ENCODE data around the gene AGFG1. TPM values are rescaled to one million over a fixed set of nuclear protein-coding genes. Genes with fewer than 3 reads are reported as not detected.

The AGFG1 gene, protein sequence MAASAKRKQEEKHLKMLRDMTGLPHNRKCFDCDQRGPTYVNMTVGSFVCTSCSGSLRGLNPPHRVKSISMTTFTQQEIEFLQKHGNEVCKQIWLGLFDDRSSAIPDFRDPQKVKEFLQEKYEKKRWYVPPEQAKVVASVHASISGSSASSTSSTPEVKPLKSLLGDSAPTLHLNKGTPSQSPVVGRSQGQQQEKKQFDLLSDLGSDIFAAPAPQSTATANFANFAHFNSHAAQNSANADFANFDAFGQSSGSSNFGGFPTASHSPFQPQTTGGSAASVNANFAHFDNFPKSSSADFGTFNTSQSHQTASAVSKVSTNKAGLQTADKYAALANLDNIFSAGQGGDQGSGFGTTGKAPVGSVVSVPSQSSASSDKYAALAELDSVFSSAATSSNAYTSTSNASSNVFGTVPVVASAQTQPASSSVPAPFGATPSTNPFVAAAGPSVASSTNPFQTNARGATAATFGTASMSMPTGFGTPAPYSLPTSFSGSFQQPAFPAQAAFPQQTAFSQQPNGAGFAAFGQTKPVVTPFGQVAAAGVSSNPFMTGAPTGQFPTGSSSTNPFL
- 85.0 and 120 TPM in 2 replicates for total RNA-seq (2014; rRNA removed; shearing (Covaris generic))

DNA sequence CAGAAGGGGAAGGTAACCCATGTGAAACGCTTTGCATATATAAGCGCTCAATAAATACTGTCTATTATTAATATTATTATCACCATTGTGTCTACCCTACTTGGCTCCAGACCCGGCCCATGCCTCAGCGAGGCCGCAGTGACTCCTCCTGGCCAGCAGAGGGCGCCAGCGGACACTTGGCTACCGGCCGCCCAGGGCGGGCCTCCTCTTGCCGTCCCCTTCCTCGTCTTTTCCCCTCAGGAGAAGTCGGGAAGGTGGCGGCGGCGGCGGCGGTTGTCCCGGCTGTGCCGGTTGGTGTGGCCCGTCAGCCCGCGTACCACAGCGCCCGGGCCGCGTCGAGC is at the start of gene AGFG1:
Gene AGFG1, plus strand, starts transcription at position 233 of the 341 bp plus-strand sequence. CDS start 266 bp downstream, outside the sequence.
- peak; percentile 74 for DNase-seq (ENCODE audit: low read depth)

DNA sequence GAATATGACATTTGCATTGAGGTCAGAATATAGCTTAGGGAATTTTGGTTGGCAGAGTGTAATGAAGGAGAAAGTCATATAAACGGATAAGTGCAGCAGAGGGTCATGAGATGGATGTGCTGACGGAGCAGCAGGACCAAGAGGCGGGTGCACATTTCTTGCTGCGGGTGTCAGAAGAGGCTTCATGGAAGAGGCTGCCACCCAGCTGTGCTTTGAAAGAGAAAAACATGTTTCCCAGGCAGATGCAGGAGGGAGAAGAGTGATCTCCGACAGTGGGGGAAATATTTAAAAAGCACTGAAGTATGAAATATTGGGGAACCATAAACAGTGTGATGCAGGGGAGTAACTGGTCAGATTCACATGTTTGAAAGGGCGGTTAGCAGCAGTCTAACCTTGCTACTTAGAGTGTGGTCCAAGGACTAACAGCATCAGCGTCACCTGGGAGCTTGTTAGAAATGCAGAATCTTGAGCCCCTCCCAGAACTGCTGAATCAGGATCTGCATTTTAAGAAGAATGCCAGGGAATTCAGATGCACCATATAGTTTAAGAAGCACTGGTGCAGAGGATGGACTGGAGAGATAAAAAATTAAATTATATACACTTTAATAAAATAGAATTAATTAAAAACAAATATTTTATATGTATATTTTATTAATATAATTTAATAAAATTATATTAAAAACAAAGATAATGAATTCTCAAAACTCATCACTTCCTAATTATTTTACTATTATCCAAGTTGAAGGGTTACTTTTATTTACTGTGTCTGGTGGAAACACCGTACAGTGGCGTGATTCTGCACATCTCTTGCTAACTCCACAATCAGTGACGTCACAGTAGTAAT is 48.1 kb upstream of the AGFG1 start:
- DNase-seq (ENCODE audit: low read depth), result no peak

DNA sequence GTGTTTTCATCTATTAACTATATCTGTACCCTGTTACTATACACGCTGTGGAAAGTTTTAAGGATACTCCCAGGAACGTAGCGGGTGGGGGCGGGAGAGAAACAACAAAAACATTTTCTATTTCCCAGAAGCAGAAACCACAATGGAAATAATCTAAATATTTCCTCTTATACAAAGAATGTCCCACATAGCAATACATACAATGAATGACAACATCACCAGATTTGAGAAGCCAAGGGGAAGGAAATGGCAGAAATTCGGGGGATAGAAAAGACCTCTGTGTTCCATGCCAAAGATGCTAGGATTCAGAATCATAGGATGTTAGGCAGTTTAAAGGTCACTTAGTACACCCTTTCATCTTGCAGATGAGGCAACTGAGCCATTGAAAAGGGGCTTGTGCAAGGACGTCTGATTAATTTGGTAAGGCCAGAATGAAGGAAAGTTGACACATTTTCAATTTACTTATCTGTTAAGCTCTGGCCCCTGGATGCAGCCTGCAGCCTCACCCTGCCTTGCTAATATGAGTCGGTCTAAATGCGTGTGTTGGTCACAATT is 43.1 kb upstream of the AGFG1 start:
- DNase-seq (ENCODE audit: low read depth), result no peak

DNA sequence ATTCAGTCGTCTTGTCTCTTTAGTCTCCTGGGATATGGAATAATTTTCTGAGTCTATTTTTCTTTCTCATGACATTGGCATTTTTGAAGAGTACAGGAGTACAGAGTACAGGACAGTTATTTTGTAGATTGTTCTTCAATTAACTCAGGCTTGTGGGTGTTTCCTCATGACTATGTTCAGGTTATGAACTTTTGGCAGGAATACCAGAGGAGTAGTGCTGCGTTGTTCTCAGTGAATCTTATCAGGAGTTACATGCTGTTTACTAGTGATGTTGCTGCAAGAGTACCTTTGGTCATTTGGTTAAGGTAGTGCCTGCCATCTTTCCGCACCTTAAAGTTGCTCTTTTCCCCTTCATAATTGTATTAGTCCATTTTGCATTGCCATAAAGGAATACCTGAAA is 41.3 kb upstream of the AGFG1 start:
- DNase-seq (ENCODE audit: low read depth), result no peak

DNA sequence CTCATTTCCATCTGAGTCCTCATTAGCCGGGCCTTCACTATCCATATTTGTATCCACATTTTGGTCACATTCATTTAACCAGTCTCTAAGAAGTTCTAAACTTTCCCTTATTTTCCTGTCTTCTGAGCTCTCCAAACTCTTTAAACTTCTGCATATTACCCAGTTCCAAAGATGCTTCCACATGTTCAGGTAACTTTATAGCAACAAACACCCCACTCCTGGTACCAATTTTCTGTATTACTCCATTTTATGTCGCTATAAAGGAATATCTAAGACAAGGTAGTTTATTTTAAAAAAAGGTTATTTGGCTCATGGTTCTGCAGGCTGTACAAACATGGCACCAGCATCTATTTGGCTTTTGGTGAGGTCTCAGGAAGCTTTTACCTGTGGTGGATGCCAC is 38.8 kb upstream of the AGFG1 start:
- DNase-seq (ENCODE audit: low read depth), result no peak

DNA sequence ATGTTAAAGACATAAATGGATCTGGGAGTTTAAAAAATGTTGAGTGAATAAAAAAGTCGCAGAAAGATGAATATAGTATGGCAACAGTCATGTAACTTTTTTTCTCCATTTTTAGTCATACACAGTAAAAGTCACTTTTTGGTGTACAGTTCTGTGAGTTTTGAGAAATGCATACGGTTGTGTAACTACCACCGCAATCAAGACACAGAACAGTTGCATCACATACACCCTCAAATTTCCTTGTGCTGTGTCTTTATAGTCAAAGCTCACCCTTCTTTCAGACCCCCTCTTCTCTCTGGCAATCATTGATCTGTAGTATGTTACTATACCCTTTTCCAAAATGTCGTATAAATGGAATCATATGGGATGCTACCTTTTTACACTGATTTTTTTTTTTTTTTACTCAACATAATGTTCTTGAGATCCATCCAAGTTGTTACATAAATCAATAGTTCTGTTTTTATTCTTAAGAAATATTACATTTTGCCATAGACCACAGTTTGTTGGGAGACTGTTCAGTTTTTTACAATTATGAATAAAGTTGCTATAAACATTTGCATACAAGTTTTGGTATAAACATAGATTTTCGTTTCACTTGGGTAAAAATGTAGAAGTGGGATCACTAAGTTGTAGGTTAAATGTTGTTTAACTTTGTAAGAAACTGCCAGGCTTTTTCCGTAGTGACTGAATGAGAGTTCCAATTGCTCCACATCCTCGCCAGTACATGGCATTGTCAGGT is 35.4 kb upstream of the AGFG1 start:
- DNase-seq (ENCODE audit: low read depth), result no peak

DNA sequence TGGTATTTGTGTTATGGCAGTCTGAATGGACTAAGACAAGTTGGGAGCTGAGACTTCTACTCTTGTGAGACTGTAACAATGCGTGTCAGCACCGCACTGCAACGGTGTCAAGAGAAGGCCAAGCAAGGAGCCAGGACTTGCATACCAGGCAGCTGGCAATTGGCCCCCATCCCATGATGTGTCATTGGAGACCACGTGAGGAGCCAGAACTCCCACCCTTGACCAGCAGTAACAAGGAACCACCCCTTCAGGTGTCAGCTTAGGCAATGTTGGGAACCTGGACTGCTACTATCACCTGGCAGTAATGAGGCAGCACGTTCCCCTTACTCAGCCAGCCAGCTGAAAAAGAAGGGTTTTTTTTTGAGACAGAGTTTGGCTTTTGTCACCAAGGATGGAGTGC is 32.7 kb upstream of the AGFG1 start:
- no peak for DNase-seq (ENCODE audit: low read depth)

DNA sequence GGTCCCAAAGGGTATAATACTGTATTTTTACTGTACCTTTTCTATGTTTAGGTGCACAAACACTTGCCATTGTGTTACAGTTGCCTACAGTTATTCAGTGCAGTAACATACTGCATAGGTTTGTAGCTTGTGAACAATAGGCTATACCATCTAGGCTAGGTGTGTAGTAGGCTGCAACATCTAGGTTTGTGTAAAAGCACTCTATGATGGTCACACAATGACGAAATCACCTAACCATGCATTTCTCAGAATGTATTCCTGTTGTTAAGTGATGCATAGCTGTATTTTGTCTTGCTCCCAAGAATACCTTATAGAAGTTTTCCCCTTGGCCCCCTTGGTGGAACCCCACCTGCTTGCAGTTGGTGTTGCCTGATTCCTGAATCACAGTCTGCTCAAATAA is 29.3 kb upstream of the AGFG1 start:
- DNase-seq (ENCODE audit: low read depth), result no peak

DNA sequence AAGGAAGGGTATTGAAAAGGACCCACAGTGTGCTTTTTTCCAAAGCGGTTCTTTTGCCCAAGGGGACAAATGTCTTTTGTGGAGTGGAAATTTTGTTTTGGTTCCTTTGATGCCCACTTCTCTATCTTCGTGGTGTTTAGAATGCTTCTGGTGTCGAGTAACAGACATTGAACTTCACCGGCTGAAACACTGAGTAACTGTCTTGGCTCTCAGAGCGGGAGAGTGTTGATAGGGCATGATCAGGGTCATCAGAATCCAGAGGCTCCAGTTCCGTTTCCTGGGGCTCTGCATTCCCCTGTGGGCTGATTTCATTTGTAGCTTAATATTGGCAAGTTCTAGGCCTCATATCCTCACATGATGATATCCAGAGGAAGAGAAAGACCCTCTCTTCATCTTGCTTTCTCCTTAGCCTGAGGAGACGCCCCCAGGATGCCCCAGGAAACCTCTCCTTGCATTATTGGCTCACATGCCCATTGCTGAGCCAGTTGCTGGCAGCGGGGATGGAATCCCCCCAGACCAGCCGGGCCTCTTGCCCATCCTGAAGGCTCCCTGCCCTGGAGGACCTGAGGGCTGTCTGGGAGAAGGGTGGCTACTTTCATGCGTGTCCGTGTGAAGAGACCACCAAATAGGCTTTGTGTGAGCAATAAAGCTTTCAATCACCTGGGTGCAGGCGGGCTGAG is 27.9 kb upstream of the AGFG1 start:
- peak; percentile 14 for DNase-seq (ENCODE audit: low read depth)

DNA sequence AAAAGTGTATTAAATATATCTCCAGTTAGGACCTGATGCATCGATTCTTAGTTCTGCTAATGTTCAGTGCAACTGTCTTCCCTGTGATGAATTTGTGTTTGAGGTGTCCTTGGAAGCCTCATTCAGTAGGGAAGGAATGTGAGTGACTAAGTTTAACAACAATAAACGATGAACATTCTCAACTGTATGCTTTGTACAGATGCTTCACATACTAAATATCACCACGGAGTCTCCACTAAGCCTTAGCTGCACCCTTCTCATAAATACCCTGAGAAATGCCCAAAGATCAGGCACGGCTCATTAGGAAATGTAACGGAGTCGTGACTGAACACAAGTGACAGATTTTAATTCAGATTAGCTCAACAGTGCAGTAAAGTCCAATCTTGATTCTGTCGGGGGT is 24.4 kb upstream of the AGFG1 start:
- no peak for DNase-seq (ENCODE audit: low read depth)

DNA sequence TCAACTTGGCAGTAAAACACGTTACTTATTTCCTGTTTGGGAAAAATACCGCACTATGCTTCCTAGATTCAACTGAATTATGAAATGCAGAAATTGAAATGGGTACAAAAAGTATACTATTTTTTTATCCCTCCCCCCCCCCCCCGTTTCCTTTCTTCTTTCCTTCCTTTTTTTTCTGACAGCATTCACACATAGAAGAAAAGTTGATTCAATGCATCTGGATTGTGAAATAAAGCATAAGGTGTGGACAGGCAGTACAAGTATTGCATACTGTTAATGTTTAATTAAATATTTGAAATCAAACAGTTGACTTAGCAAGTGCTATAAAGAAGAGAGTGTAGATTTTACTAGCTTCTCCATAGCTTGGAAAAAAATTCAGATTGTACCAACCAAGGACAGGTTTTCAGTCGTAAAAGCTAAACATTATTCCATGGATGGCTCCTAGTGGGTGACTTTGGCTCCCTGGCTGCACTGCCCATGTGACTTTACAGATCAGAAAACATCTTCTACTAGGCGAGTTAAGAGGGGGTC is 21.6 kb upstream of the AGFG1 start:
- DNase-seq (ENCODE audit: low read depth), result no peak

DNA sequence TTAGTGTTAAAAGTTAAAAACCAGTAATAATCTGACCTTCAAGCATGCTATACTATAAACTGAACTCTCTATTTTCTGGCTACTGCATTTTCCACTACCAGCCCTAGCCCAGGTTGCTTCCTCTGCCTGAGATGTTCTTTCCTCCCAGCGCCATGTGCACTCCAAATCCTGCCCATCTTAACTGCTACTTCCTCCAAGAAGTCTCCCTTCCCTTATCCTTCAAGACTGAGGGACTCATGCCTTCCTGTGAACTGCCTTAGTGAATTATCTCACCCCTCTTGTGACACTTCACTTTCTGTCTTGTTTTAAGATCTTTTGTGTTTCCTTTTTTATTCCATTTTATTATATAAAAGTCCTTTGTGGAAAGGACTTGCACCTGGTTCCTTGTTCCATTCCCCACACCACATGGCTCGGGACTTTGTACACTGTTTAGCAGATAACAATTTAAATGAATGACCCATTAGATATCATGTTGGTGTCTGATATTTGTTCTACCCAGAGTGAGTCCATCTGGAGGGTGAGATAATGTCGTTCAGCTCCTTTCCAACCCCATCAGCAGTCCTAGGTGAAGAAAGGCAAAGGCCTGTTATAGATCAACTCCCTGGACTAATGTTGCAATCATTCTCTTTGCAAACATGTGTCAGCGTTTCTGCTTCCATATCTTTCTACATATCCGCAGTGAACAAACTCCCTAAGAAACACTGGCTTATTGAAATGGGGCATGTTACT is 20.9 kb upstream of the AGFG1 start:
- no peak for DNase-seq (ENCODE audit: low read depth)

DNA sequence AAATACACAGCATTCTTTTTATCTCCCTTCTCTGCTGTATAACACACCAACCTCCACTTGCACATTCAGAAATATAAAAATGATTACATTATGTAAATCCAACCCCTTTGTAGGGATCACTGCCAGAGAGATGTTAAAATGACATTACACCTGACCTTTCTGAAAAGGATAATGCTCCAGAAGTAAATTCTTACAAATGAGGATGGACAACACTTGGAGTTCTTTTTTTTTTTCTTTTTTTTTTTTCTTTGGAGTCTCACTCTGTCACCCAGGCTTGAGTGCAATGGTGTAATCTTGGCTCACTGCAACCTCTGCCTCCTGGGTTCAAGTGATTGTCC is 20.3 kb upstream of the AGFG1 start:
- DNase-seq (ENCODE audit: low read depth), result no peak

DNA sequence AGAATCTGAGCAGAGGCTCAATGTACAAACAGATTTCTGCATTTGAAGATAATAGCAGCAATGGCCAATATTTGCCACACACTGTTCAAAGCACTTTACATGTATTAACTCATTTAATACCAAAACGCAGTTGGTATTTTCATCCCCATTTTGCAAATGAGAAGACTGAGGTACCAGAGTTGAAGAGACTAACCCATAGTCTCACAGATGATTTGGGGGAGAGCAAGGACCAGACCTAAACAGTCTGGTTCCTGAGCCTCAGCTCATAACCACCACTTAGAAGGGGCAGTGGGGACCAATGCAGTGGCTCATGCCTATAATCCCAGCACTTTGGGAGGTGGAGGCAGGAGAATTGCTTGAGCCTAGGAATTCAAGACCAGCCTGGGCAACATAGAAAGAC is 18.1 kb upstream of the AGFG1 start:
- no peak for DNase-seq (ENCODE audit: low read depth)

DNA sequence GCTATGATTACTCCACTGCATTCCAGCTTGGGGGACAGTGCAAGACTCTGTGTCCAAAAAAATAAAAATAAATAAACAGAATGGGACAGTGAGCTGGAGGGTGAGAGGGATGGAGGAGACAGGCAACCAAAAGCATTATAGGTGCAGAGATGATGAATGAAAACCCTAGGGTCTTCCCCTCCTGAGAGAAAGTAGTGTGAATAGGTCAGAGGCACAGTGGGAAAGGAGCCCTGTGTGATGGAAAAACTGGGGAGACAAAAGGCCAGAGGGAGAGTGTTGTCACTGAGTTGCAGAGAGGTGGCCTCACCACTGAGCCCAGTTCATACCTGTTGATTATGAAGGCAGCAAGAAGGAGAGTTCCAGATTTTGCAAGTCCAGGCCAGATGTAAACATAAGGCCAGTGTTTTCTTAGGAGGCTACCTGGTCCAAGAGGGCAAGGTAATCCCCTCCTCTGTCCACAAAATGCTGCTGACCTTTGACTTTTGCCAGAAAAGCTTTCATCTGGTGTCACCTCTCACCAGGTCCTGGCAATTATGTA is 17.6 kb upstream of the AGFG1 start:
- no peak for DNase-seq (ENCODE audit: low read depth)

DNA sequence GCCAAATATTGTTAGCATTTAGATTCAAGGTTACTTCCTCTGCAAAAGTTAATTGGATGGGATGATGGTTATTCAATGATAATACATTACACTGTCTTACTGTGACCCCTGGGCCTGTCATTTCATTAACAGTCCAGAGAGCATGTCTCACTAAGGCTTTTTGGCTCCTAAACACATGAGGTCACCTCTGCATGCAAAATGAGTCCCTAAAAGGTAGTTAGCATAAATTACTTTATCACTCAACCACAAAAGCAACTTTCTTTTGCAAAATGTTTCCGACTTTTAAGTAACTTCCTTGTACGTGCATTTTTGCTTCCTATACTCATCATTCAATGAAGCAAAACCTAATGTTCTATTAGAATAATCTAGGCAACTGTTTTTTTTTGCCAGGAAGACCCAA is 16.8 kb upstream of the AGFG1 start:
- DNase-seq (ENCODE audit: low read depth), result no peak

DNA sequence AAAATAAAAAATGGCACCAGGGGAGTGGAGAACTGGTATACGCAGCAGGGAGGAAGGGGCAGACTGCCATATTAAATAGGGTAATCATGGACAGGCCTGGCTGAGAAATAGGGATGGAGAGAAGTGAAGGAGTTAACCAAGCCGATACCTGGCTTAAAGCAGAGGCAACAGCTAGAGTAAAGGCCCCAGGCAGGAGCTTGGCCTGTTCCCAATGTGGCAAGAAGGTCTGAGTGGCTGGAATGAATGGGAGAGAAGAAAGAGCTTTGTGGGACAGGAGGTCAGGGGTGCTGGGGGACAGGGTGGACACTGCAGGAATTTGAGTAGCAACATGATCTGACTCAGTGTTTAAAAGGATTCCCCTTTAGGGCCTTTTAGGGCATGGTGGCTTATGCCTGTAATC is 15.9 kb upstream of the AGFG1 start:
- DNase-seq (ENCODE audit: low read depth), result peak; percentile 31

DNA sequence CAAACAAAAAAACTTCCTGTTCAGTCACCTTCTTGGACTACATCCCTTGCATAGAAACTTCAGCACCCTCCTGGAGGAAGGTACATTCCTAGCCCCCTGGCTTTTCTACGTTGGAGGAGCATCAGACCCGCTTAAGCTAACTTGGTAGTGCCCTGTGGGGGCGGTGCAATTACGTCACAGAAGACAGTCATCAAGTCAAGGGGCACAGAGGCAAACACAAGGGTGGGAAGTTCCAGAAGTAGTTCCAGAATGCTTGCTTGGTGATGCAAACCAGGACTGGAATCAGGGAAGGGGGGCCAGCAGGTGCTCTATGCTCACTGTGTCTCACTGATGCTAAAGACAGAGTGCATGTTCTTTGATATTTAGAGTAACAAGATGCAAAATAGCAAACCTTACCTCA is 15.2 kb upstream of the AGFG1 start:
- DNase-seq (ENCODE audit: low read depth), result no peak

DNA sequence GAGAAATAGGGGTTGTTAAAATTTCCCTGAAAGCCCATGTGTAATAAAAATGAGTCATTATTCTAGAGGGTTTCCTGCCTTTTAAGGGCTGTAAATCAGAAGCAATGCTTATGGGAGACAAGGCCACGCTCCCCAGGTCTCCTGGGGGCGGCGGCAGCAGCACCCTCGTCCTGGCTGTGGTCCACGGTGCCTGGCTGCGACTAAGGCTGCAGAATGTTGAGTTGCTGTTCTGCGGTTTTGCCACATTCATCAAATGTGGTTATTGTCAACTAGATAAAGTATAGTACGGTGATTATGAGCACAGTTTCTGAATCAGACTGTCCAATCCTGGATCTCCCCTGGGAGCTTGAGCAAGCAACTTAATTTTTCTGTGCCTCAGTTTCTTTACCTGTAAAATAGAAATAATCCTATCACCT is 11.9 kb upstream of the AGFG1 start:
- peak; percentile 94 for DNase-seq (ENCODE audit: low read depth)

DNA sequence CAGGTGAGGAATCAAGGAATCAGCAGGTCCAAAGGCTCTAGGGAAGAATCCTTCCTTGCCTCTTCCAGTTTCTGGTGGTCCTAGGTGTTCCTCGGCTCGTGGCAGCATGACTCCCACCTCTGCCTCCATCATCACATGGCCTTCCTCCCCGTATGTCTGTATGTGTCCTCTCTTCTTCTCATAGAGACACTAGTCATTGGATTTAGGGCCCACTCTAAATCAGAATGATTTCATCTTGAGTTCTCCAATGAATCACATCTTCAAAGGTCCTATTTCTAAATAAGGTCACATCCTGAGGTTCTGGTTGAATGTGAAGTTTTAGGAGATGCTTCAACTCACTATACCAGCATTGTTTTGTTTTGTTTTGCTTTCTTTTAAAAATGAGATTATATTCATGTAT is 11.1 kb upstream of the AGFG1 start:
- peak; percentile 23 for DNase-seq (ENCODE audit: low read depth)

All from RPMI7951 (cell line).